Kidney glomerular epithelial cell (primary cell): ENCODE data around the gene CHRM5.
"Not testable (repeated sequence)": the region's sequence is repeated elsewhere in the genome, so short reads cannot be mapped to it uniquely, and the experiment has no call there.

ENCODE experiments used
- DNase-seq: peaks from one replicate; lab custom pipeline; 2025; lab: John Stamatoyannopoulos, UW

The CHRM5 gene

GRCh38 chr15:33988384-33988783, 20.1 kb downstream of the CHRM5 start:
- DNase-seq = no peak

DNA sequence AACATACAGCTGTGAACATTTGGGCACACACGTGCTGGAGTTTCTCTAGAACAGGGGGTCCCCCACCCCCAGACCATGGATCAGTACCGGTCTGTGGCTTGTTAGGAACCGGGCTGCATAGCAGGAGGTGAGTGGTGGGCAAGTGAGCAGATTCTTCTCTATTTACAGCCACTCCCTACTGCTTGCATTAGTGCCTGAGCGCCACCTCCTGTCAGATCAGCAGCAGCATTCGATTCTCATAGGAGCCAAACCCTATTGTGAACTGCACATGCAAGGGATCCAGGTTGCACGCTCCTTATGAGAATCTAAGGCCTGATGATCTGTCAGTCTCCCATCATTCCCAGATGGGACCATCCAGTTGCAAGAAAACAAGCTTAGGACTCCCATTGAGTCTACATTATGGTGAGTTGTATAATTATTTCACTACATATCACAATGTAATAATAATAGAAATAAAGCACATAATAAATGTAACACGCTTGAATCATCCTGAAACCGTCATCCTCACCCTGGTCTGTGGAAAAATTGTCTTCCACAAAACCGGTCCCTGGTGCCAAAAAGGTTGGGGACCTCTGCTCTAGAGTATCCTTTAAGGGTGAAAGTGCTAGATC, 25.8 kb downstream of the CHRM5 start:
- DNase-seq = no peak

DNA sequence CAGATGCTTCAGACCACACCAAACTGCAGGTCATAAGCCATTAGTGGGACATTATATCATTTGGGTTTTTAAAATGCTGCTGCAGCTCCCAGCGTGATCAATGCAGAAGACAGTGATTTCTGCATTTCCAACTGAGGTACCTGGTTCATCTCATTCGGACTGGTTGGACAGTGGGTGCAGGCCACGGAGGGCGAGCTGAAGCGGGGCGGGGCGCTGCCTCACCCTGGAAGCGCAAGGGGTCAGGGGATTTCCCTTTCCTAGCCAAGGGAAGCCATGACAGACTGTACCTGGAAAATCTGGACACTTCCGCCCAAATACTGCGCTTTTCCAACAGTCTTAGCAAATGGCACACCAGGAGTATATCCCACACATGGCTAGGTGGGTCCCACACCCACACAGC, 27.4 kb downstream of the CHRM5 start:
- not testable (repeated sequence) for DNase-seq

- DNase-seq = no peak
Observed at GRCh38 chr15:34001536-34001935, 33.2 kb downstream of the CHRM5 start.

GRCh38 chr15:34006381-34006780, 38.1 kb downstream of the CHRM5 start:
- no peak for DNase-seq

GRCh38 chr15:34009656-34010055, 41.4 kb downstream of the CHRM5 start:
- no peak for DNase-seq

- DNase-seq = no peak
Observed at GRCh38 chr15:34010921-34011320, 42.6 kb downstream of the CHRM5 start.

DNA sequence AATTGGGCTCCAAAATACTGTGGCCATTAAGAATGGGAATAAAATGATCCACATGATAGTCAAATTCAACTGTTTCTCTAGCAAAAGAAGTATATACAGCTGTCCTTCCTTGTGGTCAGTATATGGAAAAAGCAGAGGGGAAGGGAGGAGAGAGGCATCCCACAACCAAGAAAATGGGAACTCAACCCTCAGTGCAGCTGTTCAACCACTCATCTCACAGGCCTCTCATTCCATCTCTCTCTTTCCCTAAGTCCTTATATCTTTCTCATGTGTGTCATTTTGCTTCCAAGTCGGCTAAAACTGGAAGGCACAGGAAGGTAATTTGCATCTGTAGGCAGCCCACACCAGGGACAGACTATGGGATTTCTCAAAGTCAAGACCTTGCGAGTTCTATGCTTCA, 43.2 kb downstream of the CHRM5 start:
- DNase-seq = no peak

DNA sequence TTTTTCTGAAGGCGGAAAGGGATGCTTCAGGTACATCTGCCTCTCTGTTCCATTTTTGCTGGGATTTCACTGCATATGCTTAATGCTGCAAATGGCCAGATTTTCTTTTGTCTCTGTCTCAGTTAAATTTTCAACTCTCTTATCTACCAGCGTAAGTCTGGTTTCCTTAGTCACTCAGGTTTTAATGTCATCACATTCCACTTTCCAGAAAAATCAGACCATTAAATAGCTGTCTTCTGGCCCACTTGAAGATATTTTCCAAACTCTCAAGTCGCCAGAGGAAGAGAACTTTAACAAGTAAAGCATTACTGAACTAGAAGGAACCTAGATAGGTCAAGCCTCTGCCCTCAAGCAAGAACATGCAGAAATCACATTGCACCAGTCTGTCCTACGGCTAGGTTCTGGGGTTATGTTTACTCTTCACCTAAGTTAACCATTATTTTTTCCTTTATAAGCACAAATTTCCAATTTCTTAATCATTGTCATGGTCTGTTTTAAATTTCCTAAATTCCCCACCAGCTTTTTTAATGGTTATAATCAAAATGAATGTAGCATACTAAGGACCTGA, 44.2 kb downstream of the CHRM5 start:
- DNase-seq = no peak

DNA sequence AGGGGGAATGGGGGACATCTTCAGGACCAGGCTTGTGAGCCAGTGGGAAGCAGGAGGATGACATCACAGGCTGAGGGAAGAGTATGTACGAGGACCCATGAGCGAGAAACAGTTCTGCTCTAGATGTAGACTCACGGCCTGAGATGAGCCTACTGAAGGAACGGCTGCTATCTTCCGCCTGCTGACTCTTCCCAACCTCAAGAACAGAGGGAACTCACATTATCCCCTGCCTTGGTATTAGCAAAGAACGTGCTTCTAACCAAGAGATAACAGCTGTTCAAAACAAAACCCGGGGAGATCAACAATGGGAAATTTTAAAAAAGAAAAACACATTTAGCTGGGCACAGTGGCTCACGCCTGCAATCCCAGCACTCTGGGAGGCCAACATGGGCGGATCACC, 45.4 kb downstream of the CHRM5 start:
- no peak for DNase-seq

DNA sequence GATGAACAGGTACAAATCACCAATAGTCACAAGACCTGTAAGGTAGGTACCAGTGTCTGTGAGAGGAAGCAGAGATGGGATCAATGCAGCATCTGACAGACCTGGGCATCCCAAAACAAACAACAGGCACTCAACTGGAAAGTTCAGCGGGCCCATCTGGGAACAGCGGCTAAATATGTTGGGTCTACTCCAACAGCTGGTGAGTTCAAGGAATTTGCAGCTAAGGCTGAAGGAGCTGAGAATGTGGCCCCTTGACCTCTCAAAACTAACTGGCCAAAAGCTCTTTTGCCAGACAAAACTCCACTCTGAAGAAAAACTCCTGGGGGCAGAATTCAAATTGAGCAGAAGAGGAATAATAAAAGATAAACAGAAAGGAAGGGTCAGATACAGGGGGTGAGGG, 46.3 kb downstream of the CHRM5 start:
- peak; percentile 74 for DNase-seq

- no peak for DNase-seq
Observed at GRCh38 chr15:34018021-34018645, 49.8 kb downstream of the CHRM5 start.

DNA sequence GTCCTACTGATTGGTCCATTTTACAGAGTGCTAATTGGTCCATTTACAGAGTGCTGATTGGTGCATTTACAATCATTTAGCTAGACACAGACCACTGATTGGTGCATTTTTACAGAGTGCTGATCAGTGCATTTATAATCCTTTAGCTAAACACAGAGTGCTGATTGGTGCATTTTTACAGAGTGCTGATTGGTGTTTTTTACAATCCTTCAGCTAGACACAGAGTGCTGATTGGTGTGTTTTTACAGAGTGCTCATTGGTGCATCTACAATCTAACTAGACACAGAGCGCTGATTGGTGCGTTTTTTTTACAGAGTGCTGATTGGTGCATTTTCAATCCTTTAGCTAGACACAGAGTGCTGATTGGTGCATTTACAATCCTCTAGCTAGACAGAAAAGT, 50.4 kb downstream of the CHRM5 start:
- DNase-seq = not testable (repeated sequence)

DNA sequence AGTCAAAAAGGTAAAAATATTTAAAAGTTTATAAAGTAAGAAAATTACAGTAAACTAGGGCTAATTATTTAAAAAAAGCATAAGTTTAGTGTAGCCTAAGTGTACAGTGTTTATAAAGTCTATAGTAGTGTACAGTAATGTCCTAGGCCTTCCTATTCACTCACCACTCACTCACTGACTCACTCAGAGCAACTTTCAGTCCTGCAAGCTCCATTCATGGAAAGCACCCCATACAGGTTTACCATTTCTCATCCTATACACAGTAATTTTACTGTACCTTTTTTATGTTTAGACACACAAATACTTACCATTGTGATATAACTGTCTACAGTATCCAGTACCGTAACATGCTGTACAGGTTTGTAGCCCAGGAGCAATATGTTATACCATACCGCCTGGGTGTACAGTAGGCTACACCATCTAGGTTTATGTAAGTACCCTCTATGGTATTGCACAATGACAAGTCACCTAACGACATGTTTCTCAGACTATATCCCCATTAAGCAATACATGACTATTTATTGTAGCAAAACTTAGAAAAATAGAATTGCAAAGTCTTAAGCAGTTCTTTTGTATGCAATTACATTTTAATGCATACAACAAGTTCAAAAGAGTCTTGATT, 51.2 kb downstream of the CHRM5 start:
- DNase-seq = no peak

DNA sequence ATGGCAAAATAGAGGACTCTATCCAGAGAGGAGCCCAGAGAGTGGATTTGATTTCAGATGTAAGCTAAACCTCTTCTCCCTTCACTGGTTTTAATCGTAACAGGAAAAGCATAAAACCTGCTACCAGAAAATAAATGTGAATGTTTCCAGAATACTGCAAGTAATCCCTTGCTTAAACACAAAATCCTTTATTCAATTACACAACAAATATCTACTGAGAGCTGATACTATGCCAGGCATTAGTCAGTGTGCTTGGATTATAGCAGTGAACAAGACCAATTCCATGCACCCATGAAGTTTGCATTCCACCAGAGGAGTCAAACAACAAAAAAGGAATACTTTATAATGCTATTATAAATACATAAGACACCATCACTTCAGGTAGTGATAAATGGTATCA, 55.6 kb downstream of the CHRM5 start:
- DNase-seq = no peak

GRCh38 chr15:34025252-34025651, 57.0 kb downstream of the CHRM5 start:
- no peak for DNase-seq

- DNase-seq = no peak
Observed at GRCh38 chr15:34027606-34028005, 59.3 kb downstream of the CHRM5 start.

GRCh38 chr15:34031987-34032760, 63.9 kb downstream of the CHRM5 start:
- no peak for DNase-seq

DNA sequence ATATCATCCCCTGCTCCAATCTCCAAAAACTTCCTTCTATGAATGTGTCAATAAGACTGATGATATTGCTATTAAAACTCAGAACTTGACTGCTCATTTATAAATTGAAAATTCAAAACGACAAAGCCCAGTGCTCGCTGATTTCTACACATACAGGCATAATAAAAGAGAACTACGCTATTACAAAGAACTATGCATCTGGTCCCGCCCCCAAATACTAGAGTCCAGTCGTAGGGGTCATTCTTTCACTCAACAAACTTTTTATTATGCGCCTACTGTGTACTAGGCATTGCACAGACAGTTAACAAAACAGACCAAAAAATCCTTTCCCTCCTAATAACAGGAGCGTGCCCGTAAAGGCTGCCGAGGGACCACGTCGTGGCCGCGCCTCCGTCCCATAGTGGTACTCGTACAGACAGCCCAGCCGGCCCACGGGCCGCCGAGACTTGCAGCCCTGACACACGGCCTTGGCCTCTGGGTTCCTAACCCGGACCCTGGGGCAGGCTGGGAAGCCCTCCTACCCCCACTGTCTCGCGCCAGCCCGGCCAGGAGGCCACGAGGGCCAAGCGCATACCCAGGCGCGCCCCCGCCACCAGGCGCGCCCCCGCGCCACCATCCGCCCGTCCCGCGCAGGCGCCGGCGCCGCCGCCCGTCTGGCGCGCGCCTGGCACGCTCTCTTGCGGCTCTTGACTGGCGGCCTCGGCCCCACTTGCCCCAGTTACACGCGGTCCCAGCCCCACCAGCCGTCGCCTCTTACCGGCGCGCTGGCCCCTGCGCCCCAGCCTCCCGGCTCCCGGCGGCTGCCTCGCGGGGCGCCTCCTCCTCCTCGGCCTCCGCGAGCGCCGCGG, 70.0 kb downstream of the CHRM5 start:
- DNase-seq = peak; percentile 26

- DNase-seq = no peak
Observed at GRCh38 chr15:34038871-34039789, 70.8 kb downstream of the CHRM5 start, which contains the start of gene AVEN. Gene AVEN (minus strand): TSS chr15:34039204. CDS start chr15:34039046, 158 bp downstream.

- DNase-seq = no peak
Observed at GRCh38 chr15:34039790-34040113, 71.5 kb downstream of the CHRM5 start.
